T-helper 2 cell treated with Interferon-gamma antibody and Interleukin-4, amounts not matched to agents 100 ng/mL and 5 ng/mL, for 36 hours (primary cell): Measurements from ENCODE around the gene PAX6. TPM values are rescaled to one million over a fixed set of nuclear protein-coding genes. Genes with fewer than 3 reads are reported as not detected.
"Not testable (repeated sequence)": the region's sequence is repeated elsewhere in the genome, so short reads cannot be mapped to it uniquely, and the experiment has no call there.

ENCODE experiments used
- intact Hi-C: fragments of 100-400 bp; cut with micrococcal nuclease; formaldehyde crosslinking; loops from one replicate; pipeline ENCODE4 v1.15.1; 2023
- total RNA-seq: library from RNA; stranded (reverse); gene quantifications from 2 replicates; pipeline ENCODE4 v1.2.3, GENCODE V29; 2022

Gene PAX6
- total RNA-seq, 1 donor from 2014 or later: not detected

DNA sequence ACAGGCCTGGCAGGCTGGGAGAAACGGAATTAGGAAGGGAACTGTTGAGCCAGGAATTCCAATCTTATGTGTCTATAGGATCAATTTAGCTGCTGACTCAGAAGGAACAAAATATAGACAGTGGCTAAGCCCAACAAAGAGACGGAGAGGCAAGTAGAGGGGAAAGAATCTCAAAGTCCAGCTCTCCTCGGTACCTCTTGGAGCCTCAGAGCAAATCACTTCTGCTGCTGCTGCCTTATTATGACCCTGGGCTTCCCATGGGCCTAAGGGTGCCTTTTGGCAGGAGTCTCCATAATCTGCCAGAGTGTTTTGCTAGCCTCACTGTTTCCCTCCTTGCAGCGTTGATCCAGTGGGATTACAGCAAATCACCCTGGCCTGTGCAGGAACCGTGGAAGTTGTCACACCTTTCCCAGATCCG lies 31.7 kb downstream of the PAX6 start:
- intact Hi-C loops: no loop called here

DNA sequence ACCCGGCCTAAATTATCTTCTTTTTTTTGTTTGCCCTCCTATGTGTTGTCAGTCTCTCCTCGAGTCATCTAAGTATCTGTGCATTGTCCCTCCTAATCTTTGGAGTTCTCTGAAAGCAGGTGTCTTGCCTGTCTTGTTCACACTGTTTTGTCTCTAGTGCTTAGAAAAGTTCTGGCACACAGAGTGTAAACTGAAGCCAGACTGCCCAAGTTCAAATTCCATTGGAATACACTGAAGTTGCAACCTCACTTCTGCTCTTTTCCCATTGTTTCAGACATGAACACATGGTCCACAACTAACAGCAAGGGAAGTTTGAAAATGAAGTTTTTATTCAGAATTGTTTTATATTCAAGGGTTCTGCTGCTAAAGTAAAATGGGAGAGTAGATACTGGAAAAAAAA lies 38.7 kb downstream of the PAX6 start:
- intact Hi-C loops: no loop called here

DNA sequence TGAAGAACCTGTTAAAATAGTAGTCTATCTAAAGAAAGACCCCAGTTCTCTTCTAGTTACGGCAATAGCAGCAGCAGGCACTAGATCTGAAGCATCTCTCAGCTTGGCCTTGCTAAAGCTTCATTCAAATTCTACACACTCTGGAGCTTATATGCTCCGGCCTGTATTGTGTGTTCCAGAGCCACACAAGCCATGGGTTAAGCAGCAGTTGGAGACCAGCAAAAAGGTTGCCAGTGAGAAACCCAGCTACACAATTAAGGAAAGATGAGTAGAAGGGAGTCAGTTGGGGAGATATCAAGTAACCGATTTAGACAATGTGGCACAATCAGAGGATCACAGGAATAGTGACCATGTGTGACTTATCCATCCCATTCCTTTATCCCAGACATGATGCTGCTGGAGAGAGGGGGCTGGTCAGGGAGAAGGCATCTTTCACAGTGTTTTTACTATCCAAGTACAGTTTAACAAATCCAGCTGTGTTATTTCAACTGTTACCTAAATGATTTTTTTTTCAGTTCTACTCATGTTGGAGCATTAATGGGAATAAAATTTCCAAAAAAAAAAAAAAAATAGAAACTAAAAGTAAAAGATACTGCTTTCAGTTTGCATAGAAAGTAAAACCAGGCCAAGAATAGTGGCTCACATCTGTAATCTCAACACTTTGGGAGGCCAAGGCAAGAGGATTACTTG lies 41.0 kb downstream of the PAX6 start:
- intact Hi-C loops: no loop called here

DNA sequence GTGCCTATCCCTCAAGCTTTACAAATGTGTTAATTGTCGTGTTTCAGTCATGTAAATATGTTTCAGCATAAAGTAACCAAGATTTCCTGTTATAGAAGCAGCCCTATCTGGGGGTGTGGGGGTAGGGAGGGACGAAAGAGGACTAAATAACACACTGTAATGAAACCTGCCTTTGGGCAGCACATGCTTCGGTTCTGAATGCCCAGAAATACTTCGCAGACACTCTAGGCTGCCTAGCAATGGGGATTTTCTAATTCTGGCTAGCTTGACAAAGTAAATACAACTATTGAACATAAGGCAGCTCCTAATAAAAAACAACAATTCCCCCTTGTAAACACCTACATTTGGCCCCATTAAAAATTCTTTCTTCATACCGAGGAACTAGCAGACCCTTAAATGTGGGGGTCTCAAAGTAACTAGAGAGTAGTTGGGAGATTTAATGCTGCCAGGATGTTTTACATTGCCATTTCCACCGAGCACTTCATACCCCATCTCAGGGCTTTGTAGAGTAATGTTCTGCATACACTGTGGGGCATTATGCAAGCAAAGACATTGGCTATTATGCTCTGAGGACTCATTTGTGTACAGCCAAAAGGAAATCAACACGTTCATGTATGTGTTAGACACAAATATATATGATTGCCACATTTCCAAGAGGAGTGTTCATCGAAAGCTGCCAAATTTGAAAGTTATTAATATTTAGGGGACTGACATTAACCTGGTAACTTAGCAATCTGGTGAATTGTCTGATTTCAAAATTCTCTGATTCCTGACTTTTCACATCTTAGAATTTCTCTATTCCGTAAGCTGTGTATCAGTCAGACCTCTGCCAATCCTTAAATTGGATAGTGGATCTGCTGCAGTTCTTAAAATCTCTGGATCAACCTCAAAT lies 42.1 kb downstream of the PAX6 start:
- intact Hi-C loops: no loop called here

DNA sequence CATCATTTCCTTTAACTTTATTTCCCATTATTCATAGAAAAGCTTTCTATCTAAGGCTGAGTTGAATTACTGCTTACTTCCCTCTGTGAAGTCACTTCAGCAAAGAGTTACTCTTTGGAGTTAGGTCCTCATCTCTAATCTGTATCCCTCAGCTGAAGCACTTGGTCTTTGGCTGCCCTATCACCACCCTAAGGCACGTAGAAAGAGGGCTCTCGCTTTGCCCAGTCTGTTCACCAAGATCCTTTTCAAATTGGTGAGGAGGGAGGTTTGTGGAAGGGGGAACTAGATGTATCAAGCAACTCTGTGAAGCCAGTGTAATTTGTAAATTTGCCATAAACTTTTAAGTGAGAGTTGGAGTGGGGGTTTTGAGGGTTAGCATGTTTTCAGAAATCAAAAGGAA lies 43.4 kb downstream of the PAX6 start:
- intact Hi-C loops: no loop called here

DNA sequence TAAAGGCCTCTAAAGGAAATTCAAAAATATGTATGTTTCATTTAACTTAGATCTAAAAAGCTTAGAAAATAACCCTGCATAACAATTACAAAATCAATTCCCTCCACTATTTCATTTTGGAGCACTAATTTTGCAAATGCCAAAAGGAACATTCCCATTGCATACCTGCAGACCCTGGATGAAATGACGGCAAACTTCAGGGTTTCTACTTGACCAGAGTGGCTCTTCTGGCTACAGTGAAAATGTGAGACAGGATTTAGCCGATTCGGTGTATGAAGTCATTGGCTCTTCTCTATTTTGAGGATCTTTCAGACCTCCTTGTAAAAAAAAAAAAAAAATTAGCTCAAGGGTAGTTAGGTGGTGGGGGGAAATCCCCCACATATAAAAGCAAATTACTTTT lies 44.1 kb downstream of the PAX6 start:
- intact Hi-C loops: no loop called here

DNA sequence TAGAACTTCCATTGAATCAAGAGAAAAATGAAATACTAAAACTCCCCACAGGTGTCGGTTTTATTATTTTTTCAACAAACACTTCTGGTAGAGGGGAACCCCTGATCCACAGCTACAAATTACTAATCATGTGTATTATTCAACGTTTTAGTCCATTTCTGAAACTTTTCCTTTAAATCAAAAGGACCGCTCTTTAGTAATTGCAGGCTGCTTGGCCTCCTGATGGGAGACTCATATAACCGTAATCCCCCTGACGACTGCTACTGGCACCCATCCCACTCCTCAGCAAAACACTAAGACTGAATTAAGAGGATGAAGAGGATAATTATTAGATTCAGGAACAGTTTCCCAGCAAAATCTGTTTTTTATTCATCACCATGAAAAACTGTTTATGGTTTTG lies 46.4 kb downstream of the PAX6 start:
- intact Hi-C loops: no loop called here

DNA sequence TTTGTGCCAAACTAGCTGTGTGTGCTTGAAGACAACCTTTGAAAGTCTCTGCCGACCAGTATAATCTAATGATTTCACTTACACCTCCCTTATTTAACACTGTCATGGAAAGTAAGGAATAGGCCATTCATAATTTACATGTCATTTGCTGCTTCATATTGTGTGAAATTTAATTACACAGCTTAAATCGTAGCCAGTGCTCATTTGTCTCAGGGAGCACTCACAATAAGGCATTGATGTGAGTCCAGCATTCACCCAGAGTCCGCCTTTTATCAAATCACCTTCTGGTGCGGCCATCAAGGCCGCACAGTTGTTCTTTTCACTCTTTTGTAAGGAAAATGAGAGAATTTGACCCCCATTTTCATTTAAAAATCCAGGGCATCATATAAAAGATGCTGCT lies 46.9 kb downstream of the PAX6 start:
- intact Hi-C loops: no loop called here

DNA sequence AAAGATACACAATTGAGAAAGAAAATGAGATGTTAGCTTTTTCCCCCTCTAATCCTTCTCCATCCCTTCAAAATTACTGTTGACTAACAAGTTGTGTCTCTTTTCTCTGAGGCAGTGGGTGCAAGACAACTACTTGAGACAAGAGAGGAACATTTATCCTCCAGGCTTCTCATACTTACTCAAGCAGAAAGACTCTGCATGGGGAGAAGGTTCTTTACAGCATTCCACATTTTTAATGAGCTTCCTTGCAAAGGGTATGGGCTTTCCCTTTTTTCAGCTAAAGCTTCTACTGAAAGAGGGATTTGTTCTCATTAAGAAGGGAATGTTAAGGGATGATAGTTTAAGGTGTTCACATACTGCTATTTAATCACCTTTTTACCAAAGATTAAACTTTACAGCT lies 47.8 kb downstream of the PAX6 start:
- intact Hi-C loops: no loop called here

DNA sequence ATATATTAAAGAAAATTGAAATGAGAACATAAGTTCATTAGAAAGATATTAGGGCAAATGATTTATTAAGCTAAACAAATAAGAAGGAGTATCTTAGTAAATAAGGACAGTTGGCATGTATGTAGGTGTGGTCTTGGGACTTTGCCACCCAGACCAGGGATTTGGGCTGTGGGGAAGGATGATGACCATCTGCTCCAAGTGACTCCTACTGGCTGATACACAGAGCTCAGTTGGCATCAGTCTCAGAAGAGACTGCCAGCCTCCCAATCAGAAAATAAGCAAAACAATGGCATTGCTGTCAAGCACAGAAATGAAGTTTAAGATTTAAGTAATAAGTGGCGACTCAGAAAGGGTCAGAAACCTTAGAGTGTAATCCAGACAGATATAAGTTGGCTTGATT lies 49.5 kb downstream of the PAX6 start:
- intact Hi-C loops: no loop called here

DNA sequence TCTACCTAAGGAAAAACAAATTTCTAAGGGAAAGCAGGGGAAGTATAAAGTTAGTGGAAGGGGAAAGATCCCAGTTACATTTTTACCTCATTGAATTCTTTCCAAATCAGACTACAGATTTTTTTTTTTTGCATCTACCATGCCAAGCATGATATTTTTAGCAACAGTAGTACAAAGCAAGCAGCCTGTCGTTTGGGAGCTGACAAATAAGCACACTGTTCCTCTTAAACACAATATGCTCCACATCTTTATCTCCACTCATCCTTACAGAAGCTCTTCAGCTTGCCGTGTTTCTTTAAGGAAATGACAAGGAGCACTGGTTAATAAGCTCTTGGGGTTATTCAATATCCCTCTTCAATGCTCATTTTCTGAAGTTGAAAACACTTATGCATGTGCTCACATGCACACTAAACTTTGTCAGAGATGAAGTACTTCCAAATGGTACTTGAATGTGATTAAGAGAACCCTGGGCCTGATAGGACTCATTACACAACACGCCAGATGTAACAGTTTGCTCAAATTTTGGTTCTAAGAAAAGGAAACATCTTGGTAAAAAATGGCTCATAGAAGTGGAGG lies 53.8 kb downstream of the PAX6 start:
- intact Hi-C loops: no loop called here

DNA sequence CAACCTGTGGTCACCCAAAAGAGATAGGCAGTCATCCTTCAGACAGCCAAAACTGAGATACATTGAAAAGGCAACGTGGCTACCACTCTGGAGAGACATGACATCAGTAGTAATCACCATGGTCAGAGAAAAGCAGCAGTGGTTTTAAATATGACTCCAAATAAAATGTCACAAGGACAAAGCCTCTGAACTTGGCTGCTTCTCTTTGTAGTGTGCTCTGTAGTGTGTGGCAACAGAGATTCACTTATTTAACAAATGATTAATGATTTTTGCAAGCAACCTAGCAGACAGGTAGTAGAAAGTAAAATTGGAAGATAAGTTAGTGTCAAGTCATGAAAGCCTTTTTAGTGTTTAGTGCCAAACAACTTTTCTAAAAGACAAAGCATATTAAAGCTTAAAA lies 63.5 kb downstream of the PAX6 start:
- intact Hi-C loops: no loop called here

DNA sequence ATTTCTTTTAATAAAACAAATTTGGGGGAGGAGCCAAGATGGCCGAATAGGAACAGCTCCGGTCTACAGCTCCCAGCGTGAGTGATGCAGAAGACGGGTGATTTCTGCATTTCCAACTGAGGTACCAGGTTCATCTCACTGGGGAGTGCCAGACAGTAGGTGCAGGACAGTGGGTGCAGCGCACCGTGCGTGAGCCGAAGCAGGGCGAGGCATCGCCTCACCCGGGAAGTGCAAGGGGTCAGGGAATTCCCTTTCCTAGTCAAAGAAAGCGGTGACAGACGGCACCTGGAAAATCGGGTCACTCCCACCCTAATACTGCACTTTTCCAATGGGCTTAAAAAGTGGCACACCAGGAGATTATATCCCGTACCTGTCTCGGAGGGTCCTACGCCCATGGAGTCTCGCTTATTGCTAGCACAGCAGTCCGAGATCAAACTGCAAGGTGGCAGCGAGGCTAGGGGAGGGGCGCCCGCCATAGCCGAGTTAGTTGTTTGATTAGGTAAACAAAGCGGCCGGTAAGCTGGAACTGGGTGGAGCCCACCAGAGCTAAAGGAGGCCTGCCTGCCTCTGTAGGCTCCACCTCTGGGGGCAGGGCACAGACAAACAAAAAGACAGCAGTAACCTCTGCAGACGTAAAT lies 70.3 kb downstream of the PAX6 start:
- intact Hi-C loops: not testable (repeated sequence)

DNA sequence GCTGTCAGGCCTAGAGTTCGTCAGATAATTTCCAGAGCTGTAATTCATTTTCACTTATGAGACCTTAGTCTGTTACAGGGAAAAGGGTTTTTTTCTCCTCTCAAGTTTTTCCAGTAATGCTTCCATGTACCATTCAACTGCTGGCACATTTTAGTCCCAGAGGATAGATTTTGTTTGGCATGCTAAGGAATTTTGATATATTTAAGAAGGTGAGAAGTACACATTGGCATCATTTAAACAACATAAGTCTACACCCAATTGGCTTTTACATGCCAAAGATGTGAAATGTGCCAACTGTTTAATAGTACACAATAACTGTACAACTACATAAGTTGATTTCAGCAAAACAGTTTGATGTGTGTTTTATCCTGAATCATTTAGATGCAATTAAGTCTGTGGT lies 71.0 kb downstream of the PAX6 start:
- intact Hi-C loops: no loop called here
